UCSD-AML1 (cell line): ENCODE measurements around the gene NLRP5.
A peak's percentile ranks its signal among the peaks of the same experiment; 100 is the strongest.

Source experiments
- DNase-seq: peaks from one replicate; lab custom pipeline; 2025; ENCODE audit not compliant: unreplicated experiment; lab: John Stamatoyannopoulos, UW

The NLRP5 gene

DNA sequence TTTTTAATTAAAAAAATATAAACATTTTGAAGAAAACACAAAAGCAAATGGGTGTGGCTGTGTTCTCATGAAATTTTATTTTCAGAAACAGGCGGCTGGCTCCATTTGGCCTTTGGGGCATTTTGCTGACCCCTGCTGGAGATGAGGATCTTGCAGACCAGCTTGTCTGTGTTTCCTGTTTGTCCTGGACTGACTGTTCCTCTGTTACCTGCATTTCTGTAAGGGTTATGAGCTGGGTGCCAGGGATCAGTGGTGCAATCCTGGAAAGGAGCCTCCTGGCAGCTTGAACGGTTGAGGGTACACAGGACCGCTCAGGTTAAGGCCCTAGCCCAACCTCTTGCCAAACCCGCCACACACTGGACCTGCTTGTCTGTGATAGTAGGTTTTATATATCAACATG lies 84.6 kb downstream of the NLRP5 start:
- peak; percentile 15 for DNase-seq

- DNase-seq, result peak; percentile 28
Observed at GRCh38 chr19:56076498-56076897, 89.9 kb downstream of the NLRP5 start.

GRCh38 chr19:56079609-56080008 lies 93.0 kb downstream of the NLRP5 start:
- DNase-seq, result no peak

GRCh38 chr19:56080669-56081401 lies 94.3 kb downstream of the NLRP5 start:
- peak; percentile 78 for DNase-seq

DNA sequence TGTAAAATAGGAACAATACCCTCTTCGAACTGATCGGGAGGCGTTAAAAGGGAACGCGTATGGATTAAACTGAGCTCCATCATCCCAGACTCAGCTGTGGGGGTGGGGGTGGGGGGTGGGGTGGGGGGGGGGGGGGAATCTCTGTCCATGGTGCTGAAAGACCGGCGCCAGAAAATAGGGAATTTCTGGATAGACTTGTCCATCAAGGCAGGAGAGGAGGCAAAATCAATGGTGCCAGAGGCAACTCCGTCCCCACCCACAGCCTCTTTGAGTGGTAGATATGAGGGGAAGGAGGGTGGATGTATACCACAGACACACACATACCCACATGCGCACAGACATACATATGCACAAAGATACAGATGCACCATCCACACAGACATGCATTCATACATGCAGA lies 97.1 kb downstream of the NLRP5 start:
- no peak for DNase-seq

GRCh38 chr19:56084835-56085536 lies 98.4 kb downstream of the NLRP5 start:
- no peak for DNase-seq

GRCh38 chr19:56085571-56086275 lies 99.1 kb downstream of the NLRP5 start:
- DNase-seq, result no peak

- no peak for DNase-seq
Observed at GRCh38 chr19:56086671-56087430, 100.3 kb downstream of the NLRP5 start.

GRCh38 chr19:56087647-56088496 lies 101.3 kb downstream of the NLRP5 start:
- DNase-seq, result no peak

GRCh38 chr19:56088497-56089215 lies 102.1 kb downstream of the NLRP5 start:
- no peak for DNase-seq

GRCh38 chr19:56089344-56089743 lies 102.8 kb downstream of the NLRP5 start:
- no peak for DNase-seq

GRCh38 chr19:56091066-56091490 lies 104.5 kb downstream of the NLRP5 start:
- DNase-seq, result no peak

DNA sequence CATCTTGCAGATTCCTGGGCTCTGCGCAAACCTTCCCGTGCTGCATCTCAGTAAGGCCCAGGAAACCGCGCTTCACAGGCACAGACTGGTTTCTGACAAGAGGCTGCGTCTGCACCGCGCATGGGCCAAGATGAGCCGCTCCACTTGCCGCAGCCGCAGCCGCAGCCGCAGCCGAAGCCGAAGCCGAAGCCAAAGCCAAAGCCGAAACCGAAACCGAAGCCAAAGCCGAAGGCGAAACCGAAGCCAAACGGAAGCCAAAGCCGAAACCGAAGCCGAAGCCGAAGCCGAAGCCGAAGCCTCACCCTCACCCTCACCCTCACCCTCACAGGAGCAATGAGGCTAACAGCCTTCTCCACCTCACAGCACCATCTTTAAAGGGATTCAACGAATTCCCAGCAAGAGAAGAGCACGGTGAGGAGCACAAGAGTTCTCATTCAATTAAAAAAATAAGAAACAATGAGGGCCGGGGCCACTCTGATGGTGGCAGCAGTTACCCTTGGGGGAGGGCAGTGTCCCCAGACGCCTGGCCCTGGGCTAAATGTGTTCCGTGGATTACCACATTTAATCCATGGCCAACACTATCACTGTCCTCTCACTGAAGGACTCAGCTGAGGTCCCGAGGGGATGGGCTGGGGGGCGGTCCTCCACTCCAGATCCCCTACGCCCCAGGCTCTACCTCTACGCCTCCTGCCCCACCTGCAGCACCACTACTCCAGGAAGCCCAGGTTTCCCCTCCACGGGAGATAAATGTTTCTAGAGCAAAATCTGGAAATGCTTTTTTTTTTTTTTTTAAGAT lies 105.4 kb downstream of the NLRP5 start:
- no peak for DNase-seq

- no peak for DNase-seq
Observed at GRCh38 chr19:56092685-56093631, 106.4 kb downstream of the NLRP5 start.

- DNase-seq, result no peak
Observed at GRCh38 chr19:56094449-56094848, 107.9 kb downstream of the NLRP5 start.

DNA sequence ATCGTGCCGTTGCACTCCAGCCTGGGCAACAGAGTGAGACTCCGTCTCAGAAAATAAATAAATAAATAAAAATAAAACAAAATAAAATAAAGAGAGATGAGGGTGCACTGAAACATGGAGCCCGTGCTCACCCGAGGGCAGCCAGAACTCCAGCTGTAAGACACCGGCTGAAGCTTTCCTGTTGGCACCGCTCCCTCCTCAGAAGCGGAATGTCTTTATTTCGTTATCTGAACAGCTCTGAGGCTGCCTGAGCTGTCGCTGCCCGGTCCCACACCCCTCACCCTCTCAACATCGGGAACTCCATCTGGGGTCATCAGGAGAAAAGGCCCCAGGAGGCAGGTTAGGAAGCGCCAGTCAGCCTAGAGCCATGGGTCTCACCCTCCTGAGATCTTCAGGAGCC lies 110.1 kb downstream of the NLRP5 start:
- no peak for DNase-seq

DNA sequence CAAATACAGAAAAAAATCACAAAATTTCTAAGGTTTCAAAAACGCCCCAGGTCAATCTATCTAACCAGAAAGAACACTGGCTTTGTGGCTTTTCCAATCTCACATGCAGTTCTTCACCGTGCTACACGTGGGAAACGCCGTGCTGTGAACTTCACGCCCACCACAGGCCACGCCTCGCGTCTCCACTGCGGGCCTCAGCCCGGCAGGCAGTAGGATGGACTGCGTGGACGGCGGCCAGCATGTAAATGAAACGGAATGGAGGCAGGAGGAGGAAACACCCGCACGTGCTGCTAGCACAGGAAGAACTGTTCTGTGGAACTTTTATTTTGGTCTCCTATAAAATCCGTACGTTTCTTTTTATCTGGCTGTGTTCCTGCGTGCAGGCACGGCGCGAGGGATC lies 110.7 kb downstream of the NLRP5 start:
- no peak for DNase-seq

- no peak for DNase-seq
Observed at GRCh38 chr19:56097776-56098175, 111.2 kb downstream of the NLRP5 start.
